Progenitor cell of endocrine pancreas (in vitro differentiated cells): Measurements from ENCODE around the gene NFATC3. TPM values are rescaled to one million over a fixed set of nuclear protein-coding genes. Genes with fewer than 3 reads are reported as not detected.

Experiments used
- DNase-seq: peaks from one replicate; pipeline ENCODE4 v3.0.0; 2021; ENCODE audit warnings: low spot score; ENCODE audit not compliant: unreplicated experiment
- H3K27ac Mint-ChIP-seq: 2 replicates; pipeline ENCODE4 v1.8.0; 2021; ENCODE audit warnings: mild to moderate bottlenecking, moderate library complexity, mixed read lengths
- H3K27me3 Mint-ChIP-seq: 2 replicates; pipeline ENCODE4 v1.8.0; 2021; ENCODE audit warnings: mixed read lengths
- H3K36me3 Mint-ChIP-seq: 2 replicates; pipeline ENCODE4 v1.8.0; 2022; ENCODE audit warnings: mixed read lengths; ENCODE audit not compliant: insufficient read depth
- H3K4me1 Mint-ChIP-seq: 2 replicates; pipeline ENCODE4 v1.8.0; 2021; ENCODE audit warnings: low read depth, mixed read lengths
- H3K4me3 Mint-ChIP-seq: 2 replicates; pipeline ENCODE4 v1.8.0; 2021; ENCODE audit warnings: low read depth, mild to moderate bottlenecking, moderate library complexity, mixed read lengths
- H3K9me3 Mint-ChIP-seq: 2 replicates; pipeline ENCODE4 v1.8.0; 2021; ENCODE audit warnings: low read depth, mixed read lengths
- CTCF ChIP-seq: fragments of 200-600 bp; sonication (generic); IDR thresholded peaks from one replicate; pipeline ENCODE4 v1.5.0; 2021; ENCODE audit warnings: antibody characterized with exemption, mild to moderate bottlenecking; ENCODE audit not compliant: unreplicated experiment
- total RNA-seq: library from RNA; stranded (reverse); gene quantifications from 2 replicates; pipeline ENCODE4 v1.2.1, GENCODE V29; 2021

The NFATC3 gene
- total RNA-seq, 1 donor from 2014 or later, result 51.8 TPM

GRCh38 chr16:68082629-68083238, 2.4 kb upstream of the NFATC3 start:
- H3K4me1 Mint-ChIP-seq, result peaks cover 21% of the 10 kb centered on the region
- no peaks in the 10 kb centered on the region for H3K27me3 Mint-ChIP-seq
- no peak for TF ChIP-seq CTCF
- no peaks in the 10 kb centered on the region for H3K9me3 Mint-ChIP-seq
- no peak for DNase-seq
- peaks cover 6% of the 10 kb centered on the region for H3K36me3 Mint-ChIP-seq
- H3K27ac Mint-ChIP-seq, result no peak overlapping the region
- no peak overlapping the region for H3K4me3 Mint-ChIP-seq

GRCh38 chr16:68083239-68083781, 1.9 kb upstream of the NFATC3 start:
- H3K36me3 Mint-ChIP-seq, result peaks cover under 1% of the 10 kb centered on the region
- no peak overlapping the region for H3K4me3 Mint-ChIP-seq
- H3K4me1 Mint-ChIP-seq, result peaks cover 21% of the 10 kb centered on the region
- H3K27me3 Mint-ChIP-seq, result no peaks in the 10 kb centered on the region
- no peak for TF ChIP-seq CTCF
- no peaks in the 10 kb centered on the region for H3K9me3 Mint-ChIP-seq
- H3K27ac Mint-ChIP-seq, result no peak overlapping the region
- no peak for DNase-seq

- no peaks in the 10 kb centered on the region for H3K9me3 Mint-ChIP-seq
- H3K36me3 Mint-ChIP-seq, result no peaks in the 10 kb centered on the region
- DNase-seq, result no peak
- H3K27ac Mint-ChIP-seq, result peak overlapping the region; percentile 96
- peak overlapping the region; percentile 93 for H3K4me3 Mint-ChIP-seq
- TF ChIP-seq CTCF, result no peak
- H3K4me1 Mint-ChIP-seq, result peaks cover 23% of the 10 kb centered on the region
- no peaks in the 10 kb centered on the region for H3K27me3 Mint-ChIP-seq
Observed at GRCh38 chr16:68083861-68084503, 1.2 kb upstream of the NFATC3 start.

GRCh38 chr16:68084504-68085258, 489 bp upstream of the NFATC3 start:
- Mint-ChIP-seq H3K9me3 (no peaks in the 10 kb centered on the region), H3K27ac (peak overlapping the region; percentile 96), H3K27me3 (no peaks in the 10 kb centered on the region), H3K4me3 (peak overlapping the region; percentile 93), H3K4me1 (peaks cover 23% of the 10 kb centered on the region), H3K36me3 (no peaks in the 10 kb centered on the region)
- TF ChIP-seq CTCF, result peak; percentile 8
- DNase-seq, result peak; percentile 73

GRCh38 chr16:68086336-68086841, 1.2 kb downstream of the NFATC3 start:
- DNase-seq, result no peak
- Mint-ChIP-seq H3K27ac (peak overlapping the region; percentile 50), H3K9me3 (no peaks in the 10 kb centered on the region), H3K4me3 (peak overlapping the region; percentile 93), H3K4me1 (peaks cover 34% of the 10 kb centered on the region), H3K27me3 (no peaks in the 10 kb centered on the region), H3K36me3 (no peaks in the 10 kb centered on the region)
- no peak for TF ChIP-seq CTCF
